Type B pancreatic cell (in vitro differentiated cells): ENCODE results near the gene ATP6V0E2. TPM values are rescaled to one million over a fixed set of nuclear protein-coding genes. Genes with fewer than 3 reads are reported as not detected.
A peak's percentile ranks its signal among the peaks of the same experiment; 100 is the strongest.

Experiments
- DNase-seq: peaks from one replicate; pipeline ENCODE4 v3.0.0; 2021; ENCODE audit warnings: mixed read lengths; ENCODE audit not compliant: unreplicated experiment; ENCODE audit errors: extremely low spot score
- H3K27ac Mint-ChIP-seq: 2 replicates; pipeline ENCODE4 v1.8.0; 2021; ENCODE audit warnings: mild to moderate bottlenecking, mixed read lengths
- H3K27me3 Mint-ChIP-seq: 2 replicates; pipeline ENCODE4 v1.8.0; 2021; ENCODE audit warnings: mixed read lengths
- H3K36me3 Mint-ChIP-seq: 2 replicates; pipeline ENCODE4 v1.8.0; 2021; ENCODE audit warnings: mixed read lengths
- H3K4me1 Mint-ChIP-seq: one replicate; pipeline ENCODE4 v1.8.0; 2021; ENCODE audit warnings: mixed read lengths; ENCODE audit not compliant: unreplicated experiment
- H3K4me3 Mint-ChIP-seq: 2 replicates; pipeline ENCODE4 v1.8.0; 2021; ENCODE audit warnings: mild to moderate bottlenecking, mixed read lengths
- H3K9me3 Mint-ChIP-seq: 2 replicates; pipeline ENCODE4 v1.8.0; 2021; ENCODE audit warnings: mixed read lengths
- CTCF ChIP-seq: fragments of 200-600 bp; sonication (generic); conservative IDR thresholded peaks from 2 replicates; pipeline ENCODE4 v1.5.0; 2021; ENCODE audit warnings: antibody characterized with exemption, mild to moderate bottlenecking
- long read RNA-seq: library from polyadenylated mRNA; unstranded; transcript quantifications from one replicate; pipeline ENCODE4 v2.0.0, GENCODE V29; 2020
- total RNA-seq: library from RNA; stranded (reverse); gene quantifications from 2 replicates; pipeline ENCODE4 v1.2.1, GENCODE V29; 2021; ENCODE audit warnings: low replicate concordance

The ATP6V0E2 gene
- total RNA-seq: 36.8 and 53.6 TPM in 2 replicates
- long read RNA-seq, transcript ATP6V0E2-203 (4 exons, 2,722 nt): major isoform, 54 of 56 reads
- long read RNA-seq, partial matches to known transcripts: 0 of 56 reads
- long read RNA-seq, other reads (novel, unspliced or antisense): 1 of 56 reads

GRCh38 chr7:149873074-149873969, at the start of gene ATP6V0E2:
TSS of gene ATP6V0E2 (plus strand) at chr7:149873969. CDS start at chr7:149874066, 97 bp downstream.
- TF ChIP-seq CTCF: peak; percentile 2
- H3K4me1 Mint-ChIP-seq: peaks cover 24% of the 10 kb centered on the region
- H3K36me3 Mint-ChIP-seq: no peaks in the 10 kb centered on the region
- H3K9me3 Mint-ChIP-seq: no peaks in the 10 kb centered on the region
- DNase-seq: peak; percentile 92
- peak within 1 kb of the TSS; percentile 93 for H3K4me3 Mint-ChIP-seq
- peak within 1 kb of the TSS; percentile 100 for H3K27ac Mint-ChIP-seq
- no peaks in the 10 kb centered on the region for H3K27me3 Mint-ChIP-seq

GRCh38 chr7:149824301-149824741, 49.4 kb upstream of the ATP6V0E2 start:
- no peak for DNase-seq
- no peak for TF ChIP-seq CTCF
- no peaks in the 10 kb centered on the region for H3K27me3 Mint-ChIP-seq
- H3K9me3 Mint-ChIP-seq: no peaks in the 10 kb centered on the region
- no peak overlapping the region for H3K4me3 Mint-ChIP-seq
- H3K4me1 Mint-ChIP-seq: no peaks in the 10 kb centered on the region
- no peaks in the 10 kb centered on the region for H3K36me3 Mint-ChIP-seq
- H3K27ac Mint-ChIP-seq: no peak overlapping the region

- Mint-ChIP-seq H3K27ac (no peak overlapping the region), H3K4me3 (no peak overlapping the region), H3K36me3 (no peaks in the 10 kb centered on the region), H3K27me3 (no peaks in the 10 kb centered on the region), H3K9me3 (no peaks in the 10 kb centered on the region), H3K4me1 (no peaks in the 10 kb centered on the region)
- TF ChIP-seq CTCF: no peak
- DNase-seq: no peak
These were observed 48.8 kb upstream of the ATP6V0E2 start for GRCh38 chr7:149824748-149825566.

- H3K36me3 Mint-ChIP-seq: no peaks in the 10 kb centered on the region
- H3K4me1 Mint-ChIP-seq: no peaks in the 10 kb centered on the region
- no peak overlapping the region for H3K27ac Mint-ChIP-seq
- no peak overlapping the region for H3K4me3 Mint-ChIP-seq
- no peaks in the 10 kb centered on the region for H3K9me3 Mint-ChIP-seq
- no peak for TF ChIP-seq CTCF
- no peak for DNase-seq
- no peaks in the 10 kb centered on the region for H3K27me3 Mint-ChIP-seq
These were observed 48.0 kb upstream of the ATP6V0E2 start for GRCh38 chr7:149825567-149826343.
